Esophagus muscularis mucosa (tissue), 3 donors: Measurements from ENCODE around the gene COG7.

ENCODE experiments used
- POLR2A ChIP-seq: fragments of 450-650 bp; IDR thresholded peaks from one replicate; pipeline ENCODE4 v1.6.1; 2017; ENCODE audit warnings: antibody characterized with exemption, moderate library complexity, mild to moderate bottlenecking, low read depth
- POLR2AphosphoS5 ChIP-seq, 2 donors: sonication (generic); formaldehyde crosslinking; IDR thresholded peaks; one replicate each; pipeline ENCODE4 v1.6.1; 2017; ENCODE audit warnings: antibody characterized with exemption in 2 of 2
- TF ChIP-seq, protein P1 (sequence below), 3 experiments: fragments of 200-600 bp in 2 of 3; fragments of 450-650 bp in 1 of 3; sonication (generic) in 2 of 3; IDR thresholded peaks; one replicate each; pipeline ENCODE4 v1.5.1; 2017 to 2019; ENCODE audit warnings: antibody characterized with exemption in 3 of 3, mild to moderate bottlenecking in 2 of 3, moderate library complexity in 1 of 3

DNA sequence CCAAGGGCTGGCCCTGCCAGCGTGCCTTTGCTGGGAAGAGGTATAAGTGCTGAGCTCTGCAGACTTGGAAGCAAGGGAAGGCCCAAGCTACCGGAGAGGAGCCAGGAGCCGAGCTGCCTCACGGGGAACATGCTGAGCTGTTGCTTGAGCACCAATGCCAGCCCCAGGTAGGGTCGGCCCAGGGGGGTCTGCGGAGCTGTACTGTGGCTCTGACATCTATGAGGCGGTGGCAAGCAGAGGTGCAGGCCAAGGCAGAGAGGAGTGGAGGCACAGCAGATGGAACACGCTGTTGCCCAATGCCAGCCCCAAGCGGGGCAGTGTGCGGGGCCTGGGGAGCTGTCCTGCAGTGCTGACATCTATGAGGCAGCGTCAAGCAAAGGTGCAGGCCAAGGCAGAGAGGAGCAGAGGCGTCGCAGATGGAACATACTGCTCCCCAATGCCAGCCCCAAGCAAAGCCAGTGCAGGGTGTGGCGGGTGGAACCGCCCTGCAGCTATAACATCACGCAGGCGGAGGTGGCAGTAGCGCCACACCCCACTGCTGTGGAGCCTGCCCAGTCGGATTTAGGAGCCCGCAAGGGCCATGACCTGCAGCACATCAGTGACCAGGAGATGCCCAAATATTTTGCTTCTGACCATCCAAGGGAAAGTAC lies 47.3 kb upstream of the COG7 start:
- TF ChIP-seq, protein P1, sequence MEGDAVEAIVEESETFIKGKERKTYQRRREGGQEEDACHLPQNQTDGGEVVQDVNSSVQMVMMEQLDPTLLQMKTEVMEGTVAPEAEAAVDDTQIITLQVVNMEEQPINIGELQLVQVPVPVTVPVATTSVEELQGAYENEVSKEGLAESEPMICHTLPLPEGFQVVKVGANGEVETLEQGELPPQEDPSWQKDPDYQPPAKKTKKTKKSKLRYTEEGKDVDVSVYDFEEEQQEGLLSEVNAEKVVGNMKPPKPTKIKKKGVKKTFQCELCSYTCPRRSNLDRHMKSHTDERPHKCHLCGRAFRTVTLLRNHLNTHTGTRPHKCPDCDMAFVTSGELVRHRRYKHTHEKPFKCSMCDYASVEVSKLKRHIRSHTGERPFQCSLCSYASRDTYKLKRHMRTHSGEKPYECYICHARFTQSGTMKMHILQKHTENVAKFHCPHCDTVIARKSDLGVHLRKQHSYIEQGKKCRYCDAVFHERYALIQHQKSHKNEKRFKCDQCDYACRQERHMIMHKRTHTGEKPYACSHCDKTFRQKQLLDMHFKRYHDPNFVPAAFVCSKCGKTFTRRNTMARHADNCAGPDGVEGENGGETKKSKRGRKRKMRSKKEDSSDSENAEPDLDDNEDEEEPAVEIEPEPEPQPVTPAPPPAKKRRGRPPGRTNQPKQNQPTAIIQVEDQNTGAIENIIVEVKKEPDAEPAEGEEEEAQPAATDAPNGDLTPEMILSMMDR (IDR thresholded peaks at IDR 0.05), result no peak
- no peak for TF ChIP-seq POLR2A
- no peak for TF ChIP-seq POLR2AphosphoS5 (IDR thresholded peaks at IDR 0.05)
